ENCODE results near the gene HOOK1. TPM values are rescaled to one million over a fixed set of nuclear protein-coding genes. Genes with fewer than 3 reads are reported as not detected.
"Not testable (repeated sequence)": the region's sequence is repeated elsewhere in the genome, so short reads cannot be mapped to it uniquely, and the experiment has no call there.

The HOOK1 gene
- total RNA-seq, 1 donor from 2014 or later, result 4.0 TPM

- TF ChIP-seq CTCF (IDR thresholded peaks at IDR 0.05; ENCODE audit: borderline replicate concordance), result no peak
- intact Hi-C loops (cut with micrococcal nuclease), result no loop called here
- no peak for DNase-seq
- Histone ChIP-seq H3K27me3 (ENCODE audit: low read depth) (no peaks in the 10 kb centered on the region), H3K9me3 (replicated peaks) (no peaks in the 10 kb centered on the region), H3K4me3 (no peak overlapping the region), H3K27ac (replicated peaks) (peak overlapping the region; percentile 33), H3K4me1 (peaks cover 75% of the 10 kb centered on the region), H3K36me3 (peaks cover 35% of the 10 kb centered on the region)
Observed at GRCh38 chr1:59906931-59907330, 92.2 kb downstream of the HOOK1 start.

- Histone ChIP-seq H3K36me3 (peaks cover 38% of the 10 kb centered on the region), H3K27ac (replicated peaks) (no peak overlapping the region), H3K27me3 (ENCODE audit: low read depth) (no peaks in the 10 kb centered on the region), H3K4me3 (no peak overlapping the region), H3K9me3 (replicated peaks) (no peaks in the 10 kb centered on the region), H3K4me1 (peaks cover 64% of the 10 kb centered on the region)
- TF ChIP-seq CTCF (IDR thresholded peaks at IDR 0.05; ENCODE audit: borderline replicate concordance), result no peak
- DNase-seq, result no peak
- intact Hi-C loops (cut with micrococcal nuclease), result no loop called here
Observed at GRCh38 chr1:59908084-59908483, 93.3 kb downstream of the HOOK1 start.

- H3K36me3 ChIP-seq, result peaks cover 38% of the 10 kb centered on the region
Observed at GRCh38 chr1:59908682-59909081, 93.9 kb downstream of the HOOK1 start.

GRCh38 chr1:59914791-59915286 is 100.1 kb downstream of the HOOK1 start:
- peak overlapping the region; percentile 11 for H3K4me3 ChIP-seq
- H3K27me3 ChIP-seq (ENCODE audit: low read depth), result peaks cover 10% of the 10 kb centered on the region
- H3K4me1 ChIP-seq, result peaks cover 77% of the 10 kb centered on the region
- H3K36me3 ChIP-seq, result peaks cover 15% of the 10 kb centered on the region
- H3K27ac ChIP-seq (replicated peaks), result peak overlapping the region; percentile 80
- DNase-seq; intact Hi-C loops (cut with micrococcal nuclease); H3K9me3 ChIP-seq (replicated peaks): not testable (repeated sequence)

More at GRCh38 chr1:59908682-59909081, 93.9 kb downstream of the HOOK1 start:
- peaks cover 58% of the 10 kb centered on the region for H3K4me1 ChIP-seq
- DNase-seq, result no peak
- H3K9me3 ChIP-seq (replicated peaks), result no peaks in the 10 kb centered on the region
- TF ChIP-seq CTCF (IDR thresholded peaks at IDR 0.05; ENCODE audit: borderline replicate concordance), result no peak
- peak overlapping the region; percentile 21 for H3K27ac ChIP-seq (replicated peaks)
- no peaks in the 10 kb centered on the region for H3K27me3 ChIP-seq (ENCODE audit: low read depth)
- intact Hi-C loops (cut with micrococcal nuclease), result no loop called here
- H3K4me3 ChIP-seq, result no peak overlapping the region

GRCh38 chr1:59915516-59915915 is 100.8 kb downstream of the HOOK1 start:
- Histone ChIP-seq H3K9me3 (replicated peaks) (no peaks in the 10 kb centered on the region), H3K27me3 (ENCODE audit: low read depth) (peaks cover 14% of the 10 kb centered on the region), H3K4me3 (peak overlapping the region; percentile 11), H3K4me1 (peaks cover 76% of the 10 kb centered on the region), H3K27ac (replicated peaks) (peak overlapping the region; percentile 80), H3K36me3 (peaks cover 15% of the 10 kb centered on the region)
- TF ChIP-seq CTCF (IDR thresholded peaks at IDR 0.05; ENCODE audit: borderline replicate concordance), result no peak
- intact Hi-C loops (cut with micrococcal nuclease), result no loop called here
- no peak for DNase-seq

- Histone ChIP-seq H3K36me3 (peaks cover 5% of the 10 kb centered on the region), H3K27ac (replicated peaks) (peak overlapping the region; percentile 80), H3K4me3 (peak overlapping the region; percentile 1), H3K9me3 (replicated peaks) (no peaks in the 10 kb centered on the region), H3K4me1 (peaks cover 64% of the 10 kb centered on the region), H3K27me3 (ENCODE audit: low read depth) (peaks cover 14% of the 10 kb centered on the region)
- intact Hi-C loops (cut with micrococcal nuclease), result no loop called here
- no peak for TF ChIP-seq CTCF (IDR thresholded peaks at IDR 0.05; ENCODE audit: borderline replicate concordance)
- DNase-seq, result no peak
Observed at GRCh38 chr1:59917026-59917784, 102.5 kb downstream of the HOOK1 start.

Data from left ventricle myocardium inferior (tissue), 1 donor.